Hepatocyte (in vitro differentiated cells): ENCODE data around the gene COA4. TPM values are rescaled to one million over a fixed set of nuclear protein-coding genes. Genes with fewer than 3 reads are reported as not detected.

Experiments used
- DNase-seq: peaks from one replicate; pipeline ENCODE4 v3.0.0-alpha.2; 2016; ENCODE audit warnings: low spot score
- H2AFZ ChIP-seq: fragments of 200-600 bp; sonication (generic); 2 replicates; pipeline ENCODE4 v1.6.0; 2016; ENCODE audit warnings: antibody characterized with exemption, mild to moderate bottlenecking
- H3K27ac ChIP-seq: fragments of 200-600 bp; sonication (generic); 2 replicates; pipeline ENCODE4 v1.5.1; 2016; ENCODE audit warnings: mild to moderate bottlenecking
- H3K27me3 ChIP-seq: fragments of 200-600 bp; sonication (generic); 2 replicates; pipeline ENCODE4 v1.6.1; 2016
- H3K36me3 ChIP-seq: fragments of 200-600 bp; sonication (generic); replicated peaks from 2 replicates; pipeline ENCODE4 v1.5.1; 2016; ENCODE audit warnings: low read depth; ENCODE audit not compliant: insufficient read depth
- H3K4me1 ChIP-seq: fragments of 200-600 bp; sonication (generic); 2 replicates; pipeline ENCODE4 v1.5.1; 2016; ENCODE audit warnings: mild to moderate bottlenecking, moderate library complexity; ENCODE audit not compliant: insufficient read depth
- H3K4me2 ChIP-seq: fragments of 200-600 bp; sonication (generic); 2 replicates; pipeline ENCODE4 v1.6.0; 2016
- H3K4me3 ChIP-seq: fragments of 200-600 bp; sonication (generic); 2 replicates; pipeline ENCODE4 v1.5.1; 2016; ENCODE audit warnings: mild to moderate bottlenecking
- H3K79me2 ChIP-seq: fragments of 200-600 bp; sonication (generic); 2 replicates; pipeline ENCODE4 v1.6.0; 2017; ENCODE audit warnings: mild to moderate bottlenecking
- H3K9me2 ChIP-seq: fragments of 200-600 bp; sonication (generic); replicated peaks from 2 replicates; pipeline ENCODE4 v1.6.0; 2017; ENCODE audit warnings: mild to moderate bottlenecking; ENCODE audit not compliant: insufficient read depth
- H3K9me3 ChIP-seq: fragments of 200-600 bp; sonication (generic); 2 replicates; pipeline ENCODE4 v1.5.1; 2016; ENCODE audit warnings: low read depth, mild to moderate bottlenecking
- H4K20me1 ChIP-seq: fragments of 200-600 bp; sonication (generic); 2 replicates; pipeline ENCODE4 v1.6.0; 2016; ENCODE audit warnings: mild to moderate bottlenecking; ENCODE audit not compliant: insufficient read depth, poor library complexity, severe bottlenecking
- CTCF ChIP-seq: fragments of 200-600 bp; sonication (generic); IDR thresholded peaks from 2 replicates; pipeline ENCODE4 v1.5.1; 2016; ENCODE audit warnings: antibody characterized with exemption, mild to moderate bottlenecking; ENCODE audit not compliant: poor library complexity
- EZH2 ChIP-seq: fragments of 200-600 bp; sonication (generic); IDR thresholded peaks from 2 replicates; pipeline ENCODE4 v1.6.1; 2016; ENCODE audit warnings: antibody characterized with exemption, mild to moderate bottlenecking, borderline replicate concordance
- EZH2phosphoT487 ChIP-seq: fragments of 200-600 bp; sonication (generic); IDR thresholded peaks from one replicate; pipeline ENCODE4 v1.6.1; 2018; ENCODE audit warnings: antibody characterized with exemption, mild to moderate bottlenecking, low read depth, moderate library complexity; ENCODE audit not compliant: unreplicated experiment, severe bottlenecking
- WGBS: methylation state at CpG from one replicate; pipeline ENCODE4 v1.1.6; 2016; ENCODE audit warnings: low lambda C conversion rate; ENCODE audit errors: missing lambda C conversion rate; 5-methylcytosine and 5-hydroxymethylcytosine counted together
- polyA plus RNA-seq: library from polyadenylated mRNA; unstranded; fragments of >200 nt; fragmentation: Nextera tagmentation; extraction: Ambion mirVana; gene quantifications from 2 replicates; pipeline ENCODE4 v1.2.1, GENCODE V29; 2016
- total RNA-seq: library from RNA; depleted of rRNA; stranded (reverse); fragments of >200 nt; gene quantifications from 2 replicates; pipeline ENCODE4 v1.2.3, GENCODE V29; 2014

Gene COA4
- total RNA-seq (89.3 and 99.4 TPM in 2 replicates), polyA plus RNA-seq (103 and 125 TPM in 2 replicates)

- Histone ChIP-seq H3K27ac (peak within 1 kb of the TSS; percentile 96), H4K20me1 (no peaks in the 10 kb centered on the region), H3K4me2 (peak within 1 kb of the TSS; percentile 79), H3K9me2 (no peaks in the 10 kb centered on the region), H2AFZ (peak within 1 kb of the TSS; percentile 69), H3K9me3 (no peaks in the 10 kb centered on the region), H3K4me3 (peak within 1 kb of the TSS; percentile 46), H3K79me2 (peaks cover 40% of the 10 kb centered on the region), H3K36me3 (no peaks in the 10 kb centered on the region), H3K27me3 (no peaks in the 10 kb centered on the region), H3K4me1 (peaks cover 15% of the 10 kb centered on the region)
- DNase-seq, result peak; percentile 98
- 2% methylated on average over 56 of the region's 57 CpGs for WGBS
- TF ChIP-seq EZH2phosphoT487, result no peak
These were observed at the start of gene COA4, which contains the start of gene PAAF1 for GRCh38 chr11:73876424-73877310. Gene COA4 (minus strand): TSS chr11:73876846. CDS start chr11:73873378, 3,468 bp downstream. Gene PAAF1 (plus strand): TSS chr11:73876999. CDS start chr11:73877022, 23 bp downstream.

DNA sequence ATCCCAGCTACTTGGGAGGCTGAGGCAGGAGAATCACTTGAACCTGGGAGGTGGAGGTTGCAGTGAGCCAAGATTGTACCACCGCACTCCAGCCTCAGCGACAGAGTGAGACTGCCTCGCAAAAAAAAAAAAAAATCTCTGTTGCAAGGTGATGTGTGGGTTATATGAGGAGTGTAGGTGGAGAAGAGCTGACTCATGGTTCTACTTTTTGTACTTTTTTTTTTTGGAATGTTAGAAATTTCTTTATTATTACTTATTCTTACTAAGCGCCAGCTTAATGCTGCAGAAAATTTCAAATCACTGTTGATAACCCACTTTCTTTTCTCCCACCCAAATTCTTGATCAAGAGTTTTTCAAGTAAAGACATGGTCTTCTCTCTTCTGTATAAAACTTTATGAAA, 44.5 kb upstream of the COA4 start:
- Histone ChIP-seq H3K27ac (no peak overlapping the region), H3K9me3 (no peaks in the 10 kb centered on the region), H2AFZ (no peak overlapping the region), H3K4me3 (no peak overlapping the region), H4K20me1 (no peaks in the 10 kb centered on the region), H3K79me2 (no peaks in the 10 kb centered on the region), H3K4me2 (no peak overlapping the region), H3K4me1 (no peaks in the 10 kb centered on the region), H3K36me3 (no peaks in the 10 kb centered on the region), H3K27me3 (no peaks in the 10 kb centered on the region), H3K9me2 (no peaks in the 10 kb centered on the region)
- no peak for TF ChIP-seq EZH2
- no peak for TF ChIP-seq CTCF
- no peak for TF ChIP-seq EZH2phosphoT487
- DNase-seq, result no peak
- WGBS, result 99% methylated on average over 4 of the region's 4 CpGs

DNA sequence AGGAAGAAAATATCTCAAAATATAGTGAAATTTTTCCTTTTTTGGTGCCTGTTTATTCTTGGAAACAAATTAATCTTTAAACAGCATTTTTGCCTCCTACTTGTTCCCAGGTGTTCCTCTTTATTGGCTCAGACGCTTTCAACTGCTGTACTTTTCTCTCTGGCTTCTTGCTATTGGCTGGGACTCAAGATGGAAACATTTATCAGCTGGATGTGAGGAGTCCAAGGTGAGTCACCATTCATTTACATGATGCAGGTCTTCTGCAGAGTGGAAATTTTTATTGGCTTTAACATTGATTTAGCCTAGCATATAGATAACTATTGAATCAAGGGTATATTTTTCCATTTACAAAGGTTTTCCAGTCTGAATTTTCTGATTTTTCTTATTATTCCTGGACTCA, 39.8 kb upstream of the COA4 start:
- Histone ChIP-seq H3K36me3 (no peaks in the 10 kb centered on the region), H3K4me3 (no peak overlapping the region), H2AFZ (no peak overlapping the region), H3K9me2 (no peaks in the 10 kb centered on the region), H4K20me1 (no peaks in the 10 kb centered on the region), H3K4me1 (no peaks in the 10 kb centered on the region), H3K79me2 (no peaks in the 10 kb centered on the region), H3K27ac (no peak overlapping the region), H3K4me2 (no peak overlapping the region), H3K27me3 (no peaks in the 10 kb centered on the region), H3K9me3 (no peaks in the 10 kb centered on the region)
- WGBS, result 79% methylated on average over 1 of the region's 1 CpG
- DNase-seq, result no peak
- TF ChIP-seq EZH2 (no peak), CTCF (no peak), EZH2phosphoT487 (no peak)

DNA sequence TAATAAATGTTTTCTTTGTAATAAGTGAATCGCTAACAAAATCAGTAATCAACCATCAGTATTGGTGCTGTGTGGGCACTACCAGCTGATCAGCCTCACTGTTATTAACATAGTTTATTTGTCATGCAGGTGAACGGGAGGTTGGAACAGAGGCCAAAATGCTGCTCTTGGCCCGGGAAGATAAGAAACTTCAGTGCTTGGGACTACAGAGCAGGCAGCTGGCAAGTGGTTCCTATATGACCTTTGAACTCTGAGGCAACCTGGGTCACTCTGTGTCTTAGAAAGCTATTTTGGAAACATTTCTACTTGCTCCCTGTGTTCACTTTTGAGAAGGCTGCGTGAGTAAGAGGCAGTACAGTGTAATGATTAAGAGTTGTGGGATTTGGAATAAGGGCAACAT, 37.6 kb upstream of the COA4 start:
- H3K79me2 ChIP-seq, result no peaks in the 10 kb centered on the region
- no peak overlapping the region for H2AFZ ChIP-seq
- H3K4me3 ChIP-seq, result no peak overlapping the region
- no peaks in the 10 kb centered on the region for H3K4me1 ChIP-seq
- H3K27ac ChIP-seq, result no peak overlapping the region
- H3K27me3 ChIP-seq, result no peaks in the 10 kb centered on the region
- no peaks in the 10 kb centered on the region for H3K9me2 ChIP-seq
- no peak for DNase-seq
- H3K36me3 ChIP-seq, result no peaks in the 10 kb centered on the region
- WGBS, result 80% methylated on average over 4 of the region's 4 CpGs
- H3K9me3 ChIP-seq, result no peaks in the 10 kb centered on the region
- no peaks in the 10 kb centered on the region for H4K20me1 ChIP-seq
- TF ChIP-seq EZH2 (no peak), CTCF (no peak), EZH2phosphoT487 (no peak)
- H3K4me2 ChIP-seq, result no peak overlapping the region
